ENCODE data around the gene TBC1D4. TPM values are rescaled to one million over a fixed set of nuclear protein-coding genes. Genes with fewer than 3 reads are reported as not detected.

TBC1D4 gene
- total RNA-seq, 4 donors from 2014 or later: 14.9 to 20.8 (median 16.6) TPM

- Histone ChIP-seq H3K27ac (no peak overlapping the region), H3K4me1 (no peaks in the 10 kb centered on the region), H3K27me3 (no peaks in the 10 kb centered on the region), H3K36me3 (no peaks in the 10 kb centered on the region), H3K4me3 (no peak overlapping the region), H3K9me3 (no peaks in the 10 kb centered on the region)
- no peak for DNase-seq
- WGBS, 2 donors: 76 to 82% methylated on average over 3 of the region's 3 CpGs
- TF ChIP-seq, protein P1, sequence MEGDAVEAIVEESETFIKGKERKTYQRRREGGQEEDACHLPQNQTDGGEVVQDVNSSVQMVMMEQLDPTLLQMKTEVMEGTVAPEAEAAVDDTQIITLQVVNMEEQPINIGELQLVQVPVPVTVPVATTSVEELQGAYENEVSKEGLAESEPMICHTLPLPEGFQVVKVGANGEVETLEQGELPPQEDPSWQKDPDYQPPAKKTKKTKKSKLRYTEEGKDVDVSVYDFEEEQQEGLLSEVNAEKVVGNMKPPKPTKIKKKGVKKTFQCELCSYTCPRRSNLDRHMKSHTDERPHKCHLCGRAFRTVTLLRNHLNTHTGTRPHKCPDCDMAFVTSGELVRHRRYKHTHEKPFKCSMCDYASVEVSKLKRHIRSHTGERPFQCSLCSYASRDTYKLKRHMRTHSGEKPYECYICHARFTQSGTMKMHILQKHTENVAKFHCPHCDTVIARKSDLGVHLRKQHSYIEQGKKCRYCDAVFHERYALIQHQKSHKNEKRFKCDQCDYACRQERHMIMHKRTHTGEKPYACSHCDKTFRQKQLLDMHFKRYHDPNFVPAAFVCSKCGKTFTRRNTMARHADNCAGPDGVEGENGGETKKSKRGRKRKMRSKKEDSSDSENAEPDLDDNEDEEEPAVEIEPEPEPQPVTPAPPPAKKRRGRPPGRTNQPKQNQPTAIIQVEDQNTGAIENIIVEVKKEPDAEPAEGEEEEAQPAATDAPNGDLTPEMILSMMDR (IDR thresholded peaks at IDR 0.05): no peak
- intact Hi-C loops (cut with DNase I): no loop called here
These were observed 90.4 kb downstream of the TBC1D4 start for GRCh38 chr13:75391432-75392100.

GRCh38 chr13:75390229-75390628 is 91.7 kb downstream of the TBC1D4 start:
- no peaks in the 10 kb centered on the region for H3K9me3 ChIP-seq
- H3K4me3 ChIP-seq: no peak overlapping the region
- intact Hi-C loops (cut with DNase I): no loop called here
- TF ChIP-seq, protein P1 (IDR thresholded peaks at IDR 0.05): no peak
- TF ChIP-seq POLR2A (IDR thresholded peaks at IDR 0.05): no peak
- no peak overlapping the region for H3K27ac ChIP-seq
- no peaks in the 10 kb centered on the region for H3K27me3 ChIP-seq
- 83 to 89% methylated on average over 4 to 5 of the region's 5 CpGs for WGBS, 2 donors
- DNase-seq: no peak
- H3K4me1 ChIP-seq: no peaks in the 10 kb centered on the region
- no peaks in the 10 kb centered on the region for H3K36me3 ChIP-seq

GRCh38 chr13:75385708-75386083 is 96.3 kb downstream of the TBC1D4 start:
- Histone ChIP-seq H3K36me3 (no peaks in the 10 kb centered on the region), H3K27me3 (no peaks in the 10 kb centered on the region), H3K4me1 (no peaks in the 10 kb centered on the region), H3K27ac (no peak overlapping the region), H3K4me3 (no peak overlapping the region), H3K9me3 (no peaks in the 10 kb centered on the region)
- TF ChIP-seq POLR2A (IDR thresholded peaks at IDR 0.05): no peak
- TF ChIP-seq, protein P1 (IDR thresholded peaks at IDR 0.05): no peak
- DNase-seq: no peak
- intact Hi-C loops (cut with DNase I): no loop called here
- 56 to 62% methylated on average over 1 of the region's 1 CpG for WGBS, 2 donors

- Histone ChIP-seq H3K36me3 (no peaks in the 10 kb centered on the region), H3K27ac (no peak overlapping the region), H3K9me3 (no peaks in the 10 kb centered on the region), H3K4me3 (no peak overlapping the region), H3K4me1 (no peaks in the 10 kb centered on the region), H3K27me3 (no peaks in the 10 kb centered on the region)
- WGBS, 2 donors: 88 to 90% methylated on average over 9 of the region's 9 CpGs
- intact Hi-C loops (cut with DNase I): no loop called here
- no peak for DNase-seq
- no peak for TF ChIP-seq POLR2A (IDR thresholded peaks at IDR 0.05)
- TF ChIP-seq, protein P1 (IDR thresholded peaks at IDR 0.05): no peak
These were observed 96.9 kb downstream of the TBC1D4 start for GRCh38 chr13:75384879-75385707.

GRCh38 chr13:75383064-75383715 is 98.8 kb downstream of the TBC1D4 start:
- Histone ChIP-seq H3K27me3 (no peaks in the 10 kb centered on the region), H3K4me3 (no peak overlapping the region), H3K36me3 (no peaks in the 10 kb centered on the region), H3K9me3 (no peaks in the 10 kb centered on the region), H3K27ac (no peak overlapping the region), H3K4me1 (no peaks in the 10 kb centered on the region)
- 74 to 88% methylated on average over 3 to 6 of the region's 6 CpGs for WGBS, 2 donors
- intact Hi-C loops (cut with DNase I): no loop called here
- TF ChIP-seq POLR2A (IDR thresholded peaks at IDR 0.05): no peak
- TF ChIP-seq, protein P1 (IDR thresholded peaks at IDR 0.05): no peak
- no peak for DNase-seq

Data from esophagus squamous epithelium (tissue), 5 donors.